Subcutaneous adipose tissue (tissue), 4 donors: ENCODE data around the gene CRNN. TPM values are rescaled to one million over a fixed set of nuclear protein-coding genes. Genes with fewer than 3 reads are reported as not detected.

Experiments used
- CTCF ChIP-seq: fragments of 450-650 bp; IDR thresholded peaks from one replicate; pipeline ENCODE4 v1.5.1; 2016; ENCODE audit warnings: low read depth, mild to moderate bottlenecking, control low read depth, antibody characterized with exemption, moderate library complexity
- total RNA-seq, 4 donors: library from RNA; depleted of rRNA; stranded (reverse); fragments of >200 nt; gene quantifications; one replicate each; pipeline ENCODE4 v1.1.0, GENCODE V29; 2016

CRNN gene
- total RNA-seq, 4 donors from 2014 or later: not detected

GRCh38 chr1:152397474-152397873, 16.6 kb downstream of the CRNN start:
- TF ChIP-seq CTCF: no peak

GRCh38 chr1:152394151-152394550, 19.9 kb downstream of the CRNN start:
- TF ChIP-seq CTCF: no peak

- no peak for TF ChIP-seq CTCF
These were observed 21.2 kb downstream of the CRNN start for GRCh38 chr1:152392909-152393308.

GRCh38 chr1:152388889-152389288, 25.2 kb downstream of the CRNN start:
- no peak for TF ChIP-seq CTCF

- TF ChIP-seq CTCF: no peak
These were observed 27.1 kb downstream of the CRNN start for GRCh38 chr1:152386940-152387339.

GRCh38 chr1:152380932-152381331, 33.1 kb downstream of the CRNN start:
- TF ChIP-seq CTCF: no peak

GRCh38 chr1:152374451-152374850, 39.6 kb downstream of the CRNN start:
- TF ChIP-seq CTCF: no peak
